ENCODE results near the gene RUSF1.
"Not testable (repeated sequence)": the region's sequence is repeated elsewhere in the genome, so short reads cannot be mapped to it uniquely, and the experiment has no call there.

Gene RUSF1

DNA sequence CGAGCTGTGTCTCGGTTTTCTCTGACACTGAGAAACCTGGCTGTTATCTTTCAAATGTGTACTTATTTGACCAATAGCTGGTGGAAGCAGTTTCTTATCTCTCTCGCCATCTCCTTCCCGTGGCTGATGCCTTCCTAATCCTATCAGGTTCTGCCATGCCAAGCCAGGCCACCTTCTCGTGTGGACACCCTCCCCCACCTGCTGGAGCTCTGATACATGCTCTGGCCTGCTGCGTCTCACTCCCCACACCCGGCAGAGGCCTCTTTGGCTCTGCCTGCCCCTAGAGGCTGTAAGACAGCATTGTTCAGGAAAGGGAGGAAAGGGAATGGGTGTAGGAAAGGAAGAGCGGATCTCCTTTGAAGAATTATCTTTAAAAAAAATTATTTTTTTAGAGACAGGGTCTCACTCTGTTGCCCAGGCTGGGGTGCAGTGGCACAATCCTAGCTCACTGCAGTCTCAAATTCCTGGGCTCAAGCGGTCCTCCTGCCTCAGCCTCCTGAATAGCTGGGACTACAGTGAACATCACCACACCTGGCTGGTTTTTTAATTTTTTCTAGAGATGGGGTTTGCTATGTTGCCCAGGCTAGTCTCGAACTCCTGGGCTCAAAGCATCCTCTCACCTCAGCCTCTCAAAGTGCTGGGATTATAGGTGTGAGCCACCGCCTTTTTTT lies 56.4 kb downstream of the RUSF1 start:
- Histone ChIP-seq H3K4me1 (ENCODE audit: control insufficient read depth in 2 of 2, insufficient read depth in 1 of 2, low read depth in 1 of 2, low read length in 2 of 2) (peaks cover 12 to 18% of the 10 kb centered on the region in 2 donors), H3K23ac (ENCODE audit: low read depth, low read length, poor library complexity) (no peak overlapping the region), H4K91ac (ENCODE audit: low read depth, low read length, poor library complexity) (no peak overlapping the region), H3K79me1 (ENCODE audit: low read depth, low read length) (peaks cover 5% of the 10 kb centered on the region), H2BK5ac (ENCODE audit: low read length) (no peak overlapping the region), H3K18ac (ENCODE audit: low read length) (no peak overlapping the region), H3K9me3 (replicated peaks in 1 of 2; ENCODE audit: control insufficient read depth in 2 of 2, insufficient read depth in 1 of 2, low read depth in 1 of 2, low read length in 2 of 2) (no peaks in the 10 kb centered on the region), H2BK12ac (ENCODE audit: low read length) (no peak overlapping the region), H3K36me3 (replicated peaks in 1 of 2; ENCODE audit: control insufficient read depth in 2 of 2, insufficient read depth in 2 of 2, low read length in 2 of 2) (peaks cover 6 to 16% of the 10 kb centered on the region in 2 donors), H3K4ac (ENCODE audit: low read length) (no peak overlapping the region), H4K8ac (ENCODE audit: low read depth, low read length) (no peak overlapping the region), H2AFZ (ENCODE audit: low read length) (peak overlapping the region; percentile 41), H3K4me2 (ENCODE audit: insufficient read depth, low read length, poor library complexity, severe bottlenecking) (no peak overlapping the region), H3K4me3 (ENCODE audit: low read length in 2 of 2) (no peak overlapping the region), H3K27me3 (ENCODE audit: control insufficient read depth in 3 of 3, insufficient read depth in 3 of 3, low read depth in 1 of 3, low read length in 3 of 3) (no peaks in the 10 kb centered on the region), H2AK5ac (ENCODE audit: low read depth, low read length) (no peak overlapping the region), H3K9ac (ENCODE audit: low read depth, low read length, poor library complexity) (no peak overlapping the region), H3K27ac (replicated peaks; ENCODE audit: low read length) (no peak overlapping the region), H2BK120ac (ENCODE audit: low read depth, low read length) (no peak overlapping the region), H2BK15ac (ENCODE audit: low read length) (no peak overlapping the region), H3K14ac (ENCODE audit: low read length) (no peak overlapping the region)
- WGBS, 2 donors (ENCODE audit: extremely low coverage in 2 of 2, insufficient read length in 2 of 2, insufficient replicate concordance in 1 of 2): no CpG with 5 or more reads among the region's 11 CpGs
- no peak for DNase-seq (ENCODE audit: low spot score)

DNA sequence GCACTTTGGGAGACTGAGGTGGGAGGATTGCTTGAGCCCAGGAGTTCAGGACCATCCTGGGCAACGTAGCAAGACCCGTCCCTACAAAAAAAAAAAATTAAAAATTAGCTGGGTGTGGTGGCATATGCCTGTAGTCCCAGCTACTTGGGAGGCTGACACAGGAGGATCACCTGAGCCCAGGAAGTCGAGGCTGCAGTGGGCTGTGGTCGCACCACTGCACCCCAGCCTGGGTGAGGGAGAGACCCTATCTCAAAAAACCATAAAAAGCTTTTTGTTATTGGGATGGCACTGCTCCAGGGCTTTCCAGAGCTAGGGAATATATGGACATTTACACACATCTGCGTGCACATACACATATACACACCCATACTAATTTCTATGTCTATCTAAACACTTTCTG lies 57.0 kb downstream of the RUSF1 start:
- Histone ChIP-seq H3K9me3 (replicated peaks in 1 of 2; ENCODE audit: control insufficient read depth in 2 of 2, insufficient read depth in 1 of 2, low read depth in 1 of 2, low read length in 2 of 2) (no peaks in the 10 kb centered on the region), H3K9ac (ENCODE audit: low read depth, low read length, poor library complexity) (no peak overlapping the region)

DNA sequence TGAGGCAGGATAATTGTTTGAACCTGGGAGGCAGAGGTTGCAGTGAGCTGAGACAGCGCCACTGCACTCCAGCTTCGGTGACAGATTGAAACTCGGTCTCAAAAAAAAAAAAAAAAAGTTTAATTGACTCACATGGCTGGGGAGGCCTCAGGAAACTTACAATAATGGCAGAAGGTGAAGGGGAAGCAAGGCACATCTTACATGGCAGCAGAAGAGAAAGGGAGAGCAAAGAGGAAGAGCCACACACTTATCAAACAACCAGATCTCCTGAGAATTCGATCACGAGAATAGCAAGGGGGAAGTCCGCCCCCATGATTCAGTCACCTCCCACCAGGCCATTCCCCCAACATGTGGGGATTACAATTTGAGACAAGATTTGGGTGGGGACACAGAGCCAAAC lies 62.3 kb downstream of the RUSF1 start:
- H3K4ac ChIP-seq (ENCODE audit: low read length); H2BK5ac ChIP-seq (ENCODE audit: low read length): not testable (repeated sequence)
- no CpG with 5 or more reads among the region's 6 CpGs for WGBS, 2 donors (ENCODE audit: extremely low coverage in 2 of 2, insufficient read length in 2 of 2, insufficient replicate concordance in 1 of 2)

More for the DNA sequence above, 57.0 kb downstream of the RUSF1 start:
- Histone ChIP-seq H3K23ac (ENCODE audit: low read depth, low read length, poor library complexity) (no peak overlapping the region), H2BK120ac (ENCODE audit: low read depth, low read length) (no peak overlapping the region), H3K79me1 (ENCODE audit: low read depth, low read length) (peaks cover 2% of the 10 kb centered on the region), H2AFZ (ENCODE audit: low read length) (peak overlapping the region; percentile 41), H3K27me3 (ENCODE audit: control insufficient read depth in 3 of 3, insufficient read depth in 3 of 3, low read depth in 1 of 3, low read length in 3 of 3) (no peaks in the 10 kb centered on the region), H3K4me1 (ENCODE audit: control insufficient read depth in 2 of 2, insufficient read depth in 1 of 2, low read depth in 1 of 2, low read length in 2 of 2) (peaks cover 12 to 18% of the 10 kb centered on the region in 2 donors), H3K27ac (replicated peaks; ENCODE audit: low read length) (no peak overlapping the region), H2BK15ac (ENCODE audit: low read length) (no peak overlapping the region), H4K8ac (ENCODE audit: low read depth, low read length) (no peak overlapping the region), H3K18ac (ENCODE audit: low read length) (no peak overlapping the region), H2BK5ac (ENCODE audit: low read length) (no peak overlapping the region), H3K14ac (ENCODE audit: low read length) (no peak overlapping the region), H2BK12ac (ENCODE audit: low read length) (no peak overlapping the region), H4K91ac (ENCODE audit: low read depth, low read length, poor library complexity) (no peak overlapping the region), H2AK5ac (ENCODE audit: low read depth, low read length) (no peak overlapping the region), H3K4me3 (ENCODE audit: low read length in 2 of 2) (no peak overlapping the region), H3K36me3 (replicated peaks in 1 of 2; ENCODE audit: control insufficient read depth in 2 of 2, insufficient read depth in 2 of 2, low read length in 2 of 2) (peaks cover 4 to 11% of the 10 kb centered on the region in 2 donors), H3K4ac (ENCODE audit: low read length) (no peak overlapping the region), H3K4me2 (ENCODE audit: insufficient read depth, low read length, poor library complexity, severe bottlenecking) (no peak overlapping the region)
- no peak for DNase-seq (ENCODE audit: low spot score)
- no CpG with 5 or more reads among the region's 5 CpGs for WGBS, 2 donors (ENCODE audit: extremely low coverage in 2 of 2, insufficient read length in 2 of 2, insufficient replicate concordance in 1 of 2)

DNA sequence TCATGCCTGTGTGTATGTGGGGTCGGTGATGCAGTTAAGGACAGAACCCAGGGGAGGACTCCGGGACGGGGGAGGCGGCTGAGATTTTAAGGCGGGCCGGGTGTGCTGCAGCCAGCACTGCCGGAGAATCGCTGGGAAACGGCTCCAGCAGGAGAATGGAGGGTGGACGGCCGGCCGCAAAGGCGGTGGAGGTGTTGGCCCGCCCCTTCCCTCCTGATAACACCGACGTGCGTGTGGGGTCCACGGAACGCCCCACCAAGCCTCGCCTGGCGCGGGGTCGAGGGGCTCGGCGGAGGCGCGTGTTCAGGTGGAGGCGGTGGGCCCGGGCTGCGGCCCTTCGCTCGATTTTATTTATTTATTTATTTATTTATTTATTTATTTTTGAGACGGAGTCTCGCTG lies 66.2 kb downstream of the RUSF1 start:
- no peak overlapping the region for H3K9ac ChIP-seq (ENCODE audit: low read depth, low read length, poor library complexity)
- H3K4me1 ChIP-seq (ENCODE audit: control insufficient read depth in 2 of 2, insufficient read depth in 1 of 2, low read depth in 1 of 2, low read length in 2 of 2): no peaks in the 10 kb centered on the region
- H3K14ac ChIP-seq (ENCODE audit: low read length): peak overlapping the region; percentile 31
- peak overlapping the region; percentile 96 for H4K8ac ChIP-seq (ENCODE audit: low read depth, low read length)
- H2BK5ac ChIP-seq (ENCODE audit: low read length): peak overlapping the region; percentile 39
- DNase-seq (ENCODE audit: low spot score): no peak
- no peak overlapping the region for H2BK120ac ChIP-seq (ENCODE audit: low read depth, low read length)
- H3K4ac ChIP-seq (ENCODE audit: low read length): no peak overlapping the region
- no peaks in the 10 kb centered on the region for H3K79me1 ChIP-seq (ENCODE audit: low read depth, low read length)
- H2AK5ac ChIP-seq (ENCODE audit: low read depth, low read length): no peak overlapping the region
- H3K9me3 ChIP-seq (replicated peaks in 1 of 2; ENCODE audit: control insufficient read depth in 2 of 2, insufficient read depth in 1 of 2, low read depth in 1 of 2, low read length in 2 of 2): no peaks in the 10 kb centered on the region
- H2BK12ac ChIP-seq (ENCODE audit: low read length): no peak overlapping the region
- peak overlapping the region in 1 of 2 donors; percentile 76 for H3K4me3 ChIP-seq (ENCODE audit: low read length in 2 of 2)
- no peak overlapping the region for H3K27ac ChIP-seq (replicated peaks; ENCODE audit: low read length)
- no peak overlapping the region for H2AFZ ChIP-seq (ENCODE audit: low read length)
- no peak overlapping the region for H3K18ac ChIP-seq (ENCODE audit: low read length)
- H4K91ac ChIP-seq (ENCODE audit: low read depth, low read length, poor library complexity): no peak overlapping the region
- H3K27me3 ChIP-seq (ENCODE audit: control insufficient read depth in 3 of 3, insufficient read depth in 3 of 3, low read depth in 1 of 3, low read length in 3 of 3): no peaks in the 10 kb centered on the region
- no peak overlapping the region for H3K23ac ChIP-seq (ENCODE audit: low read depth, low read length, poor library complexity)
- peak overlapping the region; percentile 11 for H3K4me2 ChIP-seq (ENCODE audit: insufficient read depth, low read length, poor library complexity, severe bottlenecking)
- no peak overlapping the region for H2BK15ac ChIP-seq (ENCODE audit: low read length)
- no peaks in the 10 kb centered on the region for H3K36me3 ChIP-seq (replicated peaks in 1 of 2; ENCODE audit: control insufficient read depth in 2 of 2, insufficient read depth in 2 of 2, low read length in 2 of 2)
- no CpG with 5 or more reads among the region's 34 CpGs for WGBS, 2 donors (ENCODE audit: extremely low coverage in 2 of 2, insufficient read length in 2 of 2, insufficient replicate concordance in 1 of 2)

More for the DNA sequence above, 62.3 kb downstream of the RUSF1 start:
- not testable (repeated sequence) for H3K23ac ChIP-seq (ENCODE audit: low read depth, low read length, poor library complexity); H3K36me3 ChIP-seq (replicated peaks in 1 of 2; ENCODE audit: control insufficient read depth in 2 of 2, insufficient read depth in 2 of 2, low read length in 2 of 2); H2BK15ac ChIP-seq (ENCODE audit: low read length); H2AFZ ChIP-seq (ENCODE audit: low read length); H4K8ac ChIP-seq (ENCODE audit: low read depth, low read length); H3K18ac ChIP-seq (ENCODE audit: low read length); H3K14ac ChIP-seq (ENCODE audit: low read length); H4K91ac ChIP-seq (ENCODE audit: low read depth, low read length, poor library complexity); H3K27ac ChIP-seq (replicated peaks; ENCODE audit: low read length); H3K9ac ChIP-seq (ENCODE audit: low read depth, low read length, poor library complexity); H2BK120ac ChIP-seq (ENCODE audit: low read depth, low read length); H2AK5ac ChIP-seq (ENCODE audit: low read depth, low read length); H3K9me3 ChIP-seq (replicated peaks in 1 of 2; ENCODE audit: control insufficient read depth in 2 of 2, insufficient read depth in 1 of 2, low read depth in 1 of 2, low read length in 2 of 2); H3K27me3 ChIP-seq (ENCODE audit: control insufficient read depth in 3 of 3, insufficient read depth in 3 of 3, low read depth in 1 of 3, low read length in 3 of 3); H2BK12ac ChIP-seq (ENCODE audit: low read length); H3K79me1 ChIP-seq (ENCODE audit: low read depth, low read length); H3K4me2 ChIP-seq (ENCODE audit: insufficient read depth, low read length, poor library complexity, severe bottlenecking); DNase-seq (ENCODE audit: low spot score); H3K4me3 ChIP-seq (ENCODE audit: low read length in 2 of 2); H3K4me1 ChIP-seq (ENCODE audit: control insufficient read depth in 2 of 2, insufficient read depth in 1 of 2, low read depth in 1 of 2, low read length in 2 of 2)

All from neuronal stem cell (in vitro differentiated cells).